Endothelial cell of umbilical vein (primary cell): Measurements from ENCODE around the gene SPNS1. TPM values are rescaled to one million over a fixed set of nuclear protein-coding genes. Genes with fewer than 3 reads are reported as not detected.

Experiments
- BruUV-seq: library from RNA; stranded (reverse); fragments of 400-500 nt; replicated peaks from 2 replicates; lab custom pipeline; 2021; lab: Mats Ljungman, UMichigan
- CTCF ChIA-PET: fragments of 300-600, 350-600 bp; sonication (Branson Sonifier 250); formaldehyde crosslinking; loops from one replicate; lab custom pipeline; 2021; ENCODE audit warnings: antibody characterized with exemption, inconsistent platforms; lab: Charles Lee
- POLR2A ChIA-PET: fragments of 300-600, 350-600 bp; sonication (Branson Sonifier 250); formaldehyde crosslinking; loops from one replicate; lab custom pipeline; 2021; ENCODE audit warnings: antibody characterized with exemption, inconsistent platforms; lab: Charles Lee
- DNase-seq: peaks from one replicate; pipeline ENCODE4 v3.0.0-alpha.2; 2011; ENCODE audit warnings: low read depth, low spot score
- FAIRE-seq: peaks from 2 replicates; lab custom pipeline; 2011; peaks lifted over from hg19 to GRCh38; lab: Jason Lieb, UNC
- H2AFZ ChIP-seq: 2 replicates; pipeline ENCODE4 v1.6.0; 2012; ENCODE audit warnings: low read depth, low read length, control low read depth, inconsistent platforms
- H3K27ac ChIP-seq: 2 replicates; pipeline ENCODE4 v1.5.1; 2011; ENCODE audit warnings: low read depth, mild to moderate bottlenecking, control low read depth, low read length, moderate library complexity; ENCODE audit not compliant: insufficient read depth
- H3K27me3 ChIP-seq, 2 experiments: 2 replicates each; pipeline versions ENCODE4 v1.6.0 to v1.6.1; 2011; ENCODE audit warnings: low read length in 2 of 2, mixed read lengths in 1 of 2; ENCODE audit not compliant: control insufficient read depth in 2 of 2, insufficient read depth in 2 of 2
- H3K36me3 ChIP-seq, 2 experiments: 2 replicates in 1 of 2; 3 replicates in 1 of 2; pipeline ENCODE4 v1.5.1; 2011; ENCODE audit warnings: low read length in 2 of 2, mild to moderate bottlenecking in 1 of 2, moderate library complexity in 1 of 2; ENCODE audit not compliant: control insufficient read depth in 2 of 2, insufficient read depth in 2 of 2; ENCODE audit errors: extremely low read depth in 1 of 2
- H3K4me1 ChIP-seq: 3 replicates; pipeline ENCODE4 v1.5.1; 2011; ENCODE audit warnings: mild to moderate bottlenecking, low read length; ENCODE audit not compliant: control insufficient read depth, insufficient read depth; ENCODE audit errors: extremely low read depth
- H3K4me2 ChIP-seq: 2 replicates; pipeline ENCODE4 v1.6.1; 2011; ENCODE audit warnings: low read length, control low read depth, mixed read lengths; ENCODE audit not compliant: insufficient read depth
- H3K4me3 ChIP-seq, 3 experiments: fragments of 200-600 bp in 1 of 3; sonication (generic), shearing (Covaris generic) in 1 of 3; replicated peaks in 1 of 3; 2 replicates each; pipeline ENCODE4 v1.5.1; 2011 to 2016; ENCODE audit warnings: control low read depth in 3 of 3, low read length in 3 of 3, mild to moderate bottlenecking in 2 of 3, inconsistent platforms in 1 of 3, low read depth in 1 of 3, moderate library complexity in 1 of 3; ENCODE audit not compliant: insufficient read depth in 1 of 3
- H3K79me2 ChIP-seq: 2 replicates; pipeline ENCODE4 v1.6.0; 2012; ENCODE audit warnings: low read length, inconsistent platforms; ENCODE audit not compliant: control insufficient read depth, insufficient read depth
- H3K9ac ChIP-seq: replicated peaks from 2 replicates; pipeline ENCODE3; 2011; ENCODE audit warnings: low read length, control low read depth; ENCODE audit not compliant: insufficient read depth; ENCODE audit errors: extremely low read depth
- H3K9me1 ChIP-seq: replicated peaks from 3 replicates; pipeline ENCODE4 v1.6.0; 2011; ENCODE audit warnings: mild to moderate bottlenecking, low read length; ENCODE audit not compliant: control insufficient read depth, insufficient read depth; ENCODE audit errors: extremely low read depth
- H3K9me3 ChIP-seq: replicated peaks from 2 replicates; pipeline ENCODE4 v1.5.1; 2012; ENCODE audit warnings: low read length, inconsistent platforms; ENCODE audit not compliant: control insufficient read depth, insufficient read depth
- H4K20me1 ChIP-seq: replicated peaks from 2 replicates; pipeline ENCODE3; 2011; ENCODE audit warnings: mild to moderate bottlenecking, low read length; ENCODE audit not compliant: control insufficient read depth, insufficient read depth; ENCODE audit errors: extremely low read depth
- EZH2 ChIP-seq: IDR thresholded peaks from 2 replicates; pipeline ENCODE4 v1.6.1; 2012; ENCODE audit warnings: borderline replicate concordance, low read depth, mild to moderate bottlenecking, moderate library complexity, low read length, inconsistent platforms; ENCODE audit not compliant: severe bottlenecking
- FOS ChIP-seq: IDR thresholded peaks from 2 replicates; pipeline ENCODE4 v1.6.1; 2011; ENCODE audit warnings: mild to moderate bottlenecking, low read length, moderate library complexity, borderline replicate concordance; ENCODE audit not compliant: insufficient read depth
- GATA2 ChIP-seq: IDR thresholded peaks from 2 replicates; pipeline ENCODE4 v1.7.0; 2011; ENCODE audit warnings: low read depth, mild to moderate bottlenecking, moderate library complexity, mixed read lengths, low read length; ENCODE audit not compliant: insufficient read length, insufficient read depth
- JUN ChIP-seq: IDR thresholded peaks from 2 replicates; pipeline ENCODE4 v1.6.1; 2011; ENCODE audit warnings: borderline replicate concordance, low read depth; ENCODE audit not compliant: insufficient read length, insufficient read depth
- MAX ChIP-seq: IDR thresholded peaks from 2 replicates; pipeline ENCODE4 v1.6.1; 2011; ENCODE audit not compliant: insufficient read depth, insufficient read length
- MYC ChIP-seq: IDR thresholded peaks from one replicate; pipeline ENCODE4 v1.6.1; 2011; ENCODE audit warnings: mild to moderate bottlenecking, low read depth, low read length
- POLR2A ChIP-seq: IDR thresholded peaks from 2 replicates; pipeline ENCODE4 v1.6.1; 2012; ENCODE audit warnings: low read depth, mild to moderate bottlenecking, control low read depth, low read length
- POLR2AphosphoS5 ChIP-seq: IDR thresholded peaks from 2 replicates; pipeline ENCODE4 v1.6.1; 2012; ENCODE audit warnings: low read depth, mild to moderate bottlenecking, control low read depth, low read length, moderate library complexity; ENCODE audit not compliant: insufficient read depth
- dilution Hi-C: fragments of 300-500 bp; cut with MboI; formaldehyde crosslinking; loops from one replicate; pipeline ENCODE4 v1.15.0; 2019; ENCODE audit warnings: low sequenced_read_pairs; ENCODE audit not compliant: extremely low pct_ligation_motif_present
- intact Hi-C: fragments of 100-400 bp; cut with micrococcal nuclease; formaldehyde crosslinking; loops from one replicate; pipeline ENCODE4 v1.10.0; 2022
- polyA plus RNA-seq, 4 experiments: library from polyadenylated mRNA; depleted of rRNA in 3 of 4; stranded (reverse) in 3 of 4; unstranded in 1 of 4; fragments of >200 nt; gene quantifications; 2 replicates each; pipeline versions ENCODE4 v1.2.1 to v1.2.3, GENCODE V29; 2011 to 2012; ENCODE audit warnings: missing spikeins in 1 of 4
- total RNA-seq: library from RNA; stranded (reverse); gene quantifications from 2 replicates; pipeline ENCODE4 v1.2.3, GENCODE V29; 2021
- TF ChIP-seq, protein P1 (sequence below), 2 donors: IDR thresholded peaks; 1 replicate in 1 of 2; 2 replicates in 1 of 2; pipeline ENCODE4 v1.5.1; 2011; ENCODE audit warnings: low read length in 2 of 2, mild to moderate bottlenecking in 2 of 2, moderate library complexity in 2 of 2, control low read depth in 1 of 2, inconsistent platforms in 1 of 2, low read depth in 1 of 2; ENCODE audit not compliant: insufficient read depth in 1 of 2; ENCODE audit errors: extremely low read depth in 1 of 2

Gene SPNS1
- total and polyA plus RNA-seq, 2 donors (not counting 3 experiments of a cell fraction or from before 2014, with no cell fraction given) = 65.2 to 133 TPM

DNA sequence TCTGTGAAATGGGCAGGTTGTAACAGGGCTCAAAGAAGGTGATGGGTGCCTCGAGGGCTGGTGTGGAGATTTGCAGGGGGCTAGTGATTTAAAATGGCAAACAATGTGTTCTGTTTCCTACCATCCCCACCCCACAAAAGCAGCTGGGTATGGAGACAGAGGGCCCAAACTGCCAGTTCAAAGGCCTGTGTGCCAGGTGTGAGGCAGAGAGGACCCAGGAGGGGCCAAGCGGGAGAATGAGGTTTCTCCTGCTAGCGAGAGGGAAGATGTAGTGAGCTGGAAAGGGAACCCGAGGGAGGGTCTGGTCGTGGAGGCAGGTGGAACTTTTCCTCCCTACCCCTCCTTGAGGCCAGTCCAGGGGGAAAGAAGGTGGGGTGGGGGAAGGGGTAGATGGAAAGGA lies 49.7 kb downstream of the SPNS1 start:
- Histone ChIP-seq H3K27me3 (no peaks in the 10 kb centered on the region), H2AFZ (no peak overlapping the region), H3K4me1 (no peaks in the 10 kb centered on the region), H3K27ac (no peak overlapping the region), H3K9me3 (no peaks in the 10 kb centered on the region), H3K9me1 (no peaks in the 10 kb centered on the region), H3K9ac (no peak overlapping the region), H3K79me2 (no peaks in the 10 kb centered on the region), H3K4me2 (no peak overlapping the region), H3K36me3 (no peaks in the 10 kb centered on the region), H3K4me3 (no peak overlapping the region), H4K20me1 (no peaks in the 10 kb centered on the region)
- DNase-seq (no peak), FAIRE-seq (no peak)
- BruUV-seq = no TSS peak
- dilution Hi-C loops (no loop called here), intact Hi-C loops (no loop called here)
- ChIA-PET POLR2A (no interaction called here), CTCF (no interaction called here)
- TF ChIP-seq EZH2 (no peak), POLR2A (no peak), JUN (no peak), MAX (no peak), POLR2AphosphoS5 (no peak), MYC (no peak), GATA2 (no peak), FOS (no peak)
- TF ChIP-seq, protein P1, sequence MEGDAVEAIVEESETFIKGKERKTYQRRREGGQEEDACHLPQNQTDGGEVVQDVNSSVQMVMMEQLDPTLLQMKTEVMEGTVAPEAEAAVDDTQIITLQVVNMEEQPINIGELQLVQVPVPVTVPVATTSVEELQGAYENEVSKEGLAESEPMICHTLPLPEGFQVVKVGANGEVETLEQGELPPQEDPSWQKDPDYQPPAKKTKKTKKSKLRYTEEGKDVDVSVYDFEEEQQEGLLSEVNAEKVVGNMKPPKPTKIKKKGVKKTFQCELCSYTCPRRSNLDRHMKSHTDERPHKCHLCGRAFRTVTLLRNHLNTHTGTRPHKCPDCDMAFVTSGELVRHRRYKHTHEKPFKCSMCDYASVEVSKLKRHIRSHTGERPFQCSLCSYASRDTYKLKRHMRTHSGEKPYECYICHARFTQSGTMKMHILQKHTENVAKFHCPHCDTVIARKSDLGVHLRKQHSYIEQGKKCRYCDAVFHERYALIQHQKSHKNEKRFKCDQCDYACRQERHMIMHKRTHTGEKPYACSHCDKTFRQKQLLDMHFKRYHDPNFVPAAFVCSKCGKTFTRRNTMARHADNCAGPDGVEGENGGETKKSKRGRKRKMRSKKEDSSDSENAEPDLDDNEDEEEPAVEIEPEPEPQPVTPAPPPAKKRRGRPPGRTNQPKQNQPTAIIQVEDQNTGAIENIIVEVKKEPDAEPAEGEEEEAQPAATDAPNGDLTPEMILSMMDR (IDR thresholded peaks at IDR 0.05; ENCODE audit: extremely low read depth in 1 of 2, insufficient read depth in 1 of 2, low read depth in 1 of 2, low read length in 2 of 2) = no peak
